Endothelial cell (in vitro differentiated cells): Measurements from ENCODE around the gene PACS1. TPM values are rescaled to one million over a fixed set of nuclear protein-coding genes. Genes with fewer than 3 reads are reported as not detected.

Source experiments
- DNase-seq: peaks from one replicate; pipeline ENCODE4 v3.0.0; 2021; ENCODE audit warnings: low spot score
- H3K27ac Mint-ChIP-seq: one replicate; pipeline ENCODE4 v1.8.0; 2021; ENCODE audit warnings: mixed read lengths, inconsistent platforms; ENCODE audit not compliant: unreplicated experiment
- H3K27me3 Mint-ChIP-seq: one replicate; pipeline ENCODE4 v1.8.0; 2021; ENCODE audit warnings: mild to moderate bottlenecking, moderate library complexity, mixed read lengths, inconsistent platforms; ENCODE audit not compliant: unreplicated experiment
- H3K36me3 Mint-ChIP-seq: one replicate; pipeline ENCODE4 v1.8.0; 2021; ENCODE audit warnings: mild to moderate bottlenecking, low read depth, mixed read lengths, inconsistent platforms; ENCODE audit not compliant: unreplicated experiment
- H3K4me1 Mint-ChIP-seq: one replicate; pipeline ENCODE4 v1.8.0; 2021; ENCODE audit warnings: mild to moderate bottlenecking, mixed read lengths, inconsistent platforms; ENCODE audit not compliant: unreplicated experiment
- H3K4me3 Mint-ChIP-seq: one replicate; pipeline ENCODE4 v1.8.0; 2021; ENCODE audit warnings: mild to moderate bottlenecking, mixed read lengths, inconsistent platforms; ENCODE audit not compliant: unreplicated experiment
- H3K9me3 Mint-ChIP-seq: one replicate; pipeline ENCODE4 v1.8.0; 2021; ENCODE audit warnings: mixed read lengths, inconsistent platforms; ENCODE audit not compliant: unreplicated experiment
- CTCF ChIP-seq: fragments of 200-600 bp; sonication (generic); IDR thresholded peaks from one replicate; pipeline ENCODE4 v1.5.0; 2021; ENCODE audit warnings: antibody characterized with exemption; ENCODE audit not compliant: unreplicated experiment
- total RNA-seq: library from RNA; stranded (reverse); fragmentation: NEBNext Ultra II Directional; extraction: Animal tissue kit (Norgen Biotek cat#: 25700); gene quantifications from one replicate; pipeline ENCODE4 v1.2.1, GENCODE V29; 2021; ENCODE audit not compliant: unreplicated experiment

The PACS1 gene
- total RNA-seq, 1 donor from 2014 or later: 114 TPM

- TF ChIP-seq CTCF: no peak
- Mint-ChIP-seq H3K9me3 (no peaks in the 10 kb centered on the region), H3K27me3 (peaks cover 24% of the 10 kb centered on the region), H3K4me1 (peaks cover 18% of the 10 kb centered on the region), H3K27ac (peak overlapping the region; percentile 72), H3K36me3 (peaks cover 4% of the 10 kb centered on the region), H3K4me3 (peak overlapping the region; percentile 94)
- peak; percentile 83 for DNase-seq
These were observed 219.7 kb downstream of the PACS1 start for GRCh38 chr11:66289548-66290329.

GRCh38 chr11:66290330-66290621 lies 220.2 kb downstream of the PACS1 start:
- Mint-ChIP-seq H3K36me3 (peaks cover 4% of the 10 kb centered on the region), H3K9me3 (no peaks in the 10 kb centered on the region), H3K4me3 (peak overlapping the region; percentile 94), H3K4me1 (peaks cover 18% of the 10 kb centered on the region), H3K27me3 (peaks cover 24% of the 10 kb centered on the region), H3K27ac (peak overlapping the region; percentile 36)
- TF ChIP-seq CTCF: no peak
- DNase-seq: no peak

DNA sequence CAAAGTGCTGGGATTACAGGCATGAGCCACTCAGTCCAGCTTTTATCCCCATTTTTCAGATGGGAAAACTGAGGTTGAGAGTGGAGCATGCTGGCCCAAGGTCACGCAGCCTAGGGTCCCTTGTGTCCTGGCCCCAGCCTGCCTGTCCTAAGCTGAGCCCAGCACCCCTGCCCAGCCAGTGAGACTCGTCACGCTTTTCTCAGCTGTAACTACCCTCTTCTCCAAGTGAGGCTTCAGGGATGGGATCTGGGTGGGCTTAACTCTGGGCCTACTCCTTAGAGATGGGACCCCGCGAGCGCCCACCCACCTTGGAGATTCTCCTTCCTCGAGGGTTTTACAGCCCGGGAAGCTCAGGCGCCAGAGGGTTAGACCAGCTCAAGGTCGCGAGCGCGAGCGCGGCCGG lies 221.2 kb downstream of the PACS1 start:
- H3K9me3 Mint-ChIP-seq: no peaks in the 10 kb centered on the region
- H3K36me3 Mint-ChIP-seq: peaks cover 4% of the 10 kb centered on the region
- H3K4me3 Mint-ChIP-seq: peak overlapping the region; percentile 94
- no peak overlapping the region for H3K27ac Mint-ChIP-seq
- no peak for TF ChIP-seq CTCF
- peaks cover 18% of the 10 kb centered on the region for H3K4me1 Mint-ChIP-seq
- H3K27me3 Mint-ChIP-seq: peaks cover 28% of the 10 kb centered on the region
- DNase-seq: no peak

DNA sequence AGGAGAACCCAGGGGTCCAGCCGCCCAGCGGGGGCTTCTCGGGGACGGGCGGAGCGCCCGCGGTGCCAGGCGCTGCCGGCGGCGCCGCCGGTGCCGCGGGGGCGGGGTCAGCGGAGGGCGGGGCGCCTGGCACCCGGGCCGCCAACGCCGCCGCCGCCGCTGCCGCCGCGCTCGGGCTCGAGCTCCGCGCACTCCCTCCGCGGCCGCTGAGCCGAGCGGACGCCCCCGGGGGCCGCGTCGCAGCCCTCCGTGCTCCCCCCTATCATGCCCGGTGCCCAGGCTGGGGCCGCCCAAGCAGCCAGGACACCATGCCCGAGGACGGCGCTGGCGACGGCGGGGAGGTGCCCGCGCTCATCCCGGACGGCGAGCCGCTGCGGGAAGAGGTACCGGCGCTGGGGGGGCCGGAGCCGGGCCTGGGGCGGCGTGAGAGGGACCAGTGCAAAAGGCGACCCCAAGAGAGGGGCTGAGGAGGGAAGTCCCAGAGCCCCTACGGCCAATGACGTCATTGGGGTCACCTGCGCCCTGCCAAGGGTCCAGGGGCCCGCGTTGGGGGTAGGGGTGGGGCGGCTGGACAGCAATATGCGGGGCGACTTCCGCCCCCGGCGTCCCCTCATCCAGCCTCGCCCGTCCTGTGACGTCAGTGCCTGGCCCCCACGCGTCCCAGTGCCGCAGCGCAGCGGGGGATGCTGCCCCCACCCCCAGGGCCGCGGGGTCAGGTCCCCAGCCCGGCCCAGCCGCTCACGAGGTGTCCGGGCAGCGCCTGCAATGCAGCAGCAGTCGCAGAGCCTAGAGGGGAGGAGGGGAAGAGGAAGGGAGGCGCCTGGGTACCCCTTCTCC lies 221.9 kb downstream of the PACS1 start, which contains the start of gene TMEM151A:
Gene TMEM151A, plus strand, starts transcription at position 189 of the 837 bp plus-strand sequence. Its CDS starts 120 bp downstream, at position 309.
- Mint-ChIP-seq H3K27me3 (peaks cover 27% of the 10 kb centered on the region), H3K27ac (peak within 1 kb of the TSS; percentile 11)
- no peak for DNase-seq

More for the DNA sequence above, 221.9 kb downstream of the PACS1 start, which contains the start of gene TMEM151A:
- H3K4me1 Mint-ChIP-seq: peaks cover 18% of the 10 kb centered on the region
- H3K36me3 Mint-ChIP-seq: peaks cover 4% of the 10 kb centered on the region
- TF ChIP-seq CTCF: no peak
- H3K9me3 Mint-ChIP-seq: no peaks in the 10 kb centered on the region
- peak within 1 kb of the TSS; percentile 94 for H3K4me3 Mint-ChIP-seq
